GM19372 (cell line): ENCODE data around the gene HNRNPLL.
"Not testable (repeated sequence)": the region's sequence is repeated elsewhere in the genome, so short reads cannot be mapped to it uniquely, and the experiment has no call there.

Experiments used
- ATAC-seq: cut with Tn5 transposase; IDR thresholded peaks from one replicate; pipeline ENCODE4 v1.9.1; 2021; ENCODE audit warnings: mild to moderate bottlenecking, low read depth, moderate library complexity; ENCODE audit not compliant: unreplicated experiment

The HNRNPLL gene

DNA sequence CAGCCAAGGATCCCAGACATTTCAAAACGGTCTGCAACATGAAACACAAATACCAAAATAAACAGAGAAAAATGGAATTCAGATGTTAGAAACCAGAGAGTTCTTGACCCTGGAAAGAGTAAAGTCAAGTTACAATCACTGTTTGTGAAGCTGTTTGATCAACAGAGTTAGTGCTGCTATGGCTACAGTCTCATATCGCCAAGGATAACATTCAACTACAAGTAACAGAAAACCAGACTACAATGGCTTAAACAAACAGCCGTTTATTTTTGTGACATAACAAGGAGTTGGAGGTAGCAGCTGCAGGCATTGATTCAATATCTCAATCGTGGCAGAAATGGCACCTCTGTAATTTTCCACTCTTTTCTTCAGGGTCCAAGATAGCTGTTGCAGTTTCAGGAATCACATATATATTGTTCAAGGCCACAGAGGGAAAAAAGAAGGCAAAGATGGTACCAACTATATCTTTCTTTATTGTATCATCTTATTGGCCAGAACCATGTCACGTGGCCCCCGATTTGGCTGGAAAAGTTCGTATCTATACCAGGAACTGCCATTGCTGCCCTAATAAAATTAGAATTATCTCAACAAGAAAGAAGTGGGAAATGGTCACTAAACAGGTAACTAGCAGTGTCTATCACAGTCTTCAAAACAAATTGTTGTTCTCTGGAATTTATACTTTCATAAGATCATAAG is 17.7 kb upstream of the HNRNPLL start:
- no peak for ATAC-seq

DNA sequence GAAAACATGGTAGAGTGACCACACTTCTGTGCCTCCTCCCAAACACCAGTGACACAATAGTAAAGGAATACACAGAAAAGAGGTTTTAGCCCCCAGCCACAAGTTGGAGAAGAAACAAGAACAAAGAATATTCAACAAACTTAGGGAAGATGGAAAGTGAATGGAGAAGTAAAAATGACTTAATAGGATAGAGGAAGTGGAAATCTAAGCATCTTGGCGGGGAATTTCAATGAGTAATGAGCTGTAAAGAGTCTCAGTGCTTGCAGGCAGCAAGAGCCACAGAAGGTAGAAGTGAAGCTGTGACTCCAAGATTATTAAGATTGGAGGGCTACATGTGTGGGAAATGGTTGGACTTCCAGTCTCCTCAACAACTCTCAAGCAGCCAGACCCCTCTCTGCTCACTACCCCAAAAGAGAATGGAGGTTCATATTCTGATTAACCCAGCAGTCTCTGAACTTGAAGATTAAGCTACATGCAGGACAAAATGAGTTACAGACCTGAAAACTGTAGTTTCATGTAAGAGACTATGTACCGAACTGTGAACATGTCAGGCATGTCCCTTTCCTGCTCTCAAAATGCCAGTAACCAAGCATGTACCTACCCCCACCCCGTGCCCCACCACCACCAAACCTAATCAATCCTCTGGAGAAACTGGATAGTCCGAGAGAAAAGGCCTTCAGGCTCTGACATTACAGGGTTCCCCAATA is 16.9 kb upstream of the HNRNPLL start:
- ATAC-seq, result no peak

DNA sequence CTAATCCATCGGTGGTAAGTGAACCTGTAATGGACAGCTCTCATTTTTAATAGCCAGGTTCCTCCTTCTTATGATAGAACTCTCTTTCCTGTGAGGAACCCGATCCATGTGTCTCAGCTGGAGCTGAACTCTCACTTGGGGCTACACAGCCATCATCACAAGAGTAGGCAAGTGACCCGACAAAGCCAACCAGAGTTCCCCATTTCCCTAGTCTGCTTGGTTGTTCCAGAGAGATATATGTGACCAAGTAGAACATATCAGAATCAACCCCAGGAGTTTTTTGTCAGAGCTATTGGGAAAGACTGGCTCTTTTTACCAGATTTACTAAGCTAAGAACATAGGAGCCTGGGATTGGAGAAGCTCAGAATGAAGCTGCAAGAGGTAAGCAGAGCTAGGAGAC is 14.6 kb upstream of the HNRNPLL start:
- ATAC-seq, result no peak

DNA sequence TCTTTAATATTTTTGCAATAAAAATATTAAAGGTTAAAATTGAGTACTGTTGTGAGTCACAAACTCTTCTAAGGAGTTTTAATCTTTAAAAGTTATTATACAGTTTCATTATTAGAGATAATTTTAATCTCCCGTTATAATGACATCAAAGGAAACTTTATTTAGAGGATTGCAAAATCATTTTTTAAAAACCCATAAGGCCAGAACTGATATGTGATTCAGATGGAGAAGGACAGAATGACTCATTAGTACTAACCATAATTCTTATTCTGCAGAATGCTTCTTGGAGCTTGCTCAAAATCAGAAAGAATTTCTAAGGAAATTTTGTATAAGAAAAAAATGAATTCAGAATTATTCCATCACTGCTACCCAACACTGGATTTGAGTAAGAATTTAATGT is 12.5 kb upstream of the HNRNPLL start:
- ATAC-seq, result no peak

DNA sequence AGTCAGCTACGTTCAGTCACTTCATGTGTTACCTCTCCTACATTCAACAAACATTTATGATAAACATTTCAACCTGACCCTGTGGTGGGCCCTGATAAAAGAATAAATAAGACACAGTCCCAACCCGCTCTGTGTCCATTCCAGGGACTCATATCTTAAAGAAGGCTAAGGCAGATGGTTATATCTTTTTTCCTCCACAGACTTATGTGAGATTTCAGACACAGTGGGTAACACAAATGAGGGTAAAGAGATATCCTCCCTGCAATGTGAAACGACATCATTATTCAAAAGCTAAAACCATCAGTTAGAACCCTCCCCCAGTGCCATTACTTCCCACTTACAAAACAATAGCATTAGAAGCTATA is 11.1 kb upstream of the HNRNPLL start:
- no peak for ATAC-seq

DNA sequence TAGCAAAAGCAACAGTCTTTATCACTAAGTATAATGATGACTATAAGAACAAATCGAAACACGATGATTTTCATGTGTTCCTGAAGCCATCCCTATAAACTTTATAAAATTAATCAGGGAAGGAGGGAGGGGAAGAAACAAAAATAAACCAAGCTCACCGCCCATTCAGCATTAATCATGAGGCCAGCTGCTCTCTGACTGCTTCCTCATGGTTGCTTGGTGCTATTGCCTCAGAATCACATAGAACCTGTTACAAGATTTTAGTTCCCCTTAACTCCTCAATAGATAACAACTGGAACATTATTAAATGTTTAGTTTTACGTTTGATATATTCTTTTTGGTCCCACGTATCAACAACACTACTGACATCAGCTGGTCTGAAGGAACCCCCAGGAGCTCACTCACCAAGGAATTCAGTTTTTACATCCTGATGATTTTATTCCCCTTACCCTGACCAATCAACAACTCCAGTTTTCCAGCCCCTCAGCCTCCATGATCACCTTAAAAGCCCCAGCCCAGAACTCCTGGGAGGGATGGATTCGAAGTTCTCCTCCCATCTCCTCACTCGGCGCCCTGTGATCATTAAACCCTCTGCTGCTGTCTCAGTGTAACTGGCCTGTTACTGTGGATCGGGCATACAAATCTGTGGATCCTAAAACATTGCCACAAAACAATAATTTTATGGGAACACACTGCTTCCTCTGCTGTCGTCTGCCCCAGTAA is 10.6 kb upstream of the HNRNPLL start:
- no peak for ATAC-seq

DNA sequence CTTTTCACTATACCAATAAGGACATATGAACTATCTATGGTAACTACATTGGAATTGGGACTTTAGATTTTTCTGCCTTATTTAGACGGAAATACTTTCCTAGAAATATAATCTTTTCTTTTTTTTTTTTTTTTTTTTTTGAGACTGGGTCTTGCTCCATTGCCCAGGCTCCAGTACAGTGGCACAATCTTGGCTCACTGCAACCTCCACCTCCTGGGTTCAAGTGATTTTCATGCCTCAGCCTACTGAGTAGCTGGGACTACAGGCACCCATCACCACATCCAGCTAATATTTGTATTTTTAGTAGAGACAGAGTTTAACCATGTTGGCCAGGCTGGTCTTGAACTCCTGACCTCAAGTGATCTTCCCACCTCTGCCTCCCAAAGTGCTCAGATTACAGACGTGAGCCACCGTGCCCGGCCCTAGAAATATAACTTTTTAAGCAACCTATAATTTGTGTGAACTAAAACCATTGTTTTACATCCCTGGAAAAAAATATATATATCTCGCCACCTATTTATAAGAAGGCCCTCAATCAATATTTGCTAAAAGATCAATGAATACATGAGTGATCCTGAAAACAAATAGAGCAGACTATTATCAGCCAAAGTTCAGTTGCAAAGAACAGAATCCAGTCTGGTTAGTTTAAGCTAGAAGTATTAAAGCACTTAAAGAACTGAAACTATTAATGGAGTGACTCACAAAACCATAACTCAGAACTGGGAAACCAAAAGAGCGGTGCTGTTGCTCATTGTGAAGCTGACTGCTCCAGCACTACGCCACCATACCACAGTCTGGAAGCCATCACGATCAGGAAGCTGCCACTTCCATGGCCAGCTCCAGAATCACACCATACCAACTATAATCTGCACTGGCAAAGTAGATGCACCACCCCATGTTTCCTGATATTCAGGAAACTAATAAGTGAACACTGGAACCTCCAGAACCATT is 8.4 kb upstream of the HNRNPLL start:
- ATAC-seq, result peak; percentile 45

DNA sequence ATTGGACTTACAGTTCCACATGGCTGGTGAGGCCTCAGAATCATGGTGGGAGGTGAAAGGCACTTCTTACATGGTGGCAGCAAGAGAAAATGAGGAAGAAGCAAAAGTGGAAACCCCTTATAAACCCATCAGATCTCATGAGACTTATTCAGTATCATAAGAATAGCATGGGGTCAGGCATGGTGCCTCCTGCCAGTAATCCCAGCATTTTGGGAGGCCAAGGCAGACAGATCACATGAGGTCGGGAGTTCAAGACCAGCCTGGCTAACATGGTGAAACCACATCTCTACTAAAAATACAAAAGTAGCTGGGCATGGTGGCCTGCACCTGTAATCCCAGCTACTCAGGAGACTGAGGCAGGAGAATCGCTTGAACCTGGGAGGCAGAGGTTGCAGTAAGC is 6.5 kb upstream of the HNRNPLL start:
- not testable (repeated sequence) for ATAC-seq

DNA sequence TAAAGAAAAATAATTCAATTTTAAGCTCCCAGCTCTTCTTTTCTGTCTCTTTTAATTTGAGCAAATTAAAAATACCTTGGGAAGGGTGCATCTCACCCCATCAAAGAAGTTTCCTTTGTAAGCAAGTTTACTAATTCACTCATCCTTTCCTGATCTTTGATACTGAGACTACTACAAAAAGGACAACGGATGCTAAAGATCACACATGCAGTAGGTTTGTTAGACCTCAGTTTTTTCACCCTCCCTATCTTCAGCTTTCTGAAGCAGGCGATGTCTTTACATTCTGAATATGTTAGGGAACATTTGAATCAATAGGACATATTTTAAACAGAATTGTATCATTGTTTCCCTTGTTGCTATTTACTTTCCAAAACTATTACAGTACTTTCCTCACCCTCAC is 6.0 kb upstream of the HNRNPLL start:
- ATAC-seq, result no peak

DNA sequence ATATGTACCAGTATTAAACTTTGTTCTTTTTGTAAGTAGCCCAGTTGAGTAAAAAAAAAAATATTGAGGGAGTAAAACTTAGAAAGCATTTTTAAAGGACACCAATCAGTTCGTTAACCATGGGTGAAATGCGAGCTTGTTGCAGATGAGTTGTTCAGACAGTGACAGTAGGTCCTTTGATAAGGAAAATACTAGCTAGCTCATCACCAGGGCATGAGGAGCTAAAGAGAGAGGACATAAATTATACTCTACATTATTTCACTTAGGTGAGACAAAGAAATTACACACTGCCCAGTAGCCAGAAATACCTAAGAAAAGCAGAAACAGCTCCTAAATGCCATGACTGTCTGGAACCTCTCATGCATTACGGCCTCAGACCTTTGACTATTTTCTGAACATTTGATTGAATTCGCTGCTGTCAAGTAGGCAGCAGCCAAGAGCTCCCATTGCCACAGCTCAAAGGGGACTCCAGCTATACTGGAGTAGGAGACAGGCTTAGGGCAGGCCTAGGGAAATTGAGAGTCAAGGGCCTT is 2.6 kb upstream of the HNRNPLL start:
- no peak for ATAC-seq

DNA sequence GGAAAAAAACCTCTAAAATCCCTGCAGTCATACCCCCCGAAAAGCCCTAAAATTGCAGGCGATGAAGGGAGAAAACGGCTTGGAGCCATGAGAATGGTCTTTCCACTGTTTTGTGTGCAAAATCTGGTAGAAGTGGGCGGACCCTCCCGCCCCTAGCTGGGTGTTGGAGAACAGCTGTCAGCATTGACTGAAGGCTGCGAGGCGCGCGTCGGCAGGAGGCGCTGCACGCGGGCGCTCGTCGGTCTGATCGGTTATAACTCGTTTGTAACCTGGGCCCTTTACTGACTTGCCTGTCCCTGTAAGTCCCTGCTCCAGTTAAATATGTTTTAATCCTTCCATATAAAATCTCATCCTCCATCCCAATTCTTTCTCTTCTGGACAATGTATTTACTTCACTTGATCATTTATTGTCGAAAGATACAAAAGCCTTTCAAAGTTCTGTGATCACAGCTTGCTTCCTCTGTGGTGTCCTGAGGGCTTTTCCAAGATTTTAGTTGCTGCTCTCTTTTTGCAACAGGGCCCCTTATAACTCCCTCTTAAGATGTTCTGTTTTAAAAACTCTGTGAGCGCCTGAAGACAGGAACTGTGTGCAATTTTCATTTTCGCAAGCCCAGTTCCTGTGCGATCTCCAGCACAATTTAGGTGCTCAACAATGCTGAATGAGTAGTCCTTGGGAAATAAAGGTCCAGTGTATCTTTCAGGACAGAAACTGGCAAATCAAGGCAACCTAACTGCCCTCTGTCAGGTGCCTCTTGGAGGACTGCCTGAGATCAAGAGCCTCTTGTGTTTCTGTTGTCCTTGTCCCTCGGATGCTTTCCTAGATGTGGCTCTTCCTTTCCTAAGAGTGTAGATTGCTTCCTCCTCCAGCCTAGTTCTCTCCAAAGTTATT is 918 bp upstream of the HNRNPLL start:
- peak; percentile 43 for ATAC-seq

DNA sequence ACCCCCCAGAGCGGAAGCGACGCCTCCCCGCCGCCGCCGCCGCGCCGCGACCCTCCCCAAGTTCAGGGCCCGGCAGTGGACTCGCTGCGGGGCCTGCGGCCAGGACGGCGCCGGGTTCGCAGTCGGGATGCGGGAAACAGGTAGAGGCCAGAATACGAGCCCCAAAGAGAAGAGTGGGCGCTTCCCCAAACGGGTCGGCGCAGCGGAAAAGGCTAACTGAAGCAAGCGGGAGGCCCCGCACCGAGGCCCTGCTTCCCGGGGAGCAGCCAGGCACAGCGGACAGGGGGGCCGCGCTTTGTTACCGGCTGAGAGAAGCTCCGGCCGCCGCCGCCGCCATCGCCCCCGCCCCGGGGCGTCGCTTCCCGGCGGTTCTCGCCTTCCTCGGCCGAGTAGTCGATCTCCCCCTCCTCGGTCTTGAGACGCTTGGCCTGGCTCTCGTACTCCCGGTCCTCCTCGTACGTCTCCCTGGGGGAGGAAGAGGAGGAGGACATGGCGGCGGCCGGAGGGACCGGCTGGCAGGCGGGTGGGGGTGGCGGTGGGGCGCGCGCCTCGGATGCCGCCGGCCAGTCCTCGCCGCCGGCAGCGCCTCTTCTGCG is 494 bp downstream of the HNRNPLL start:
- peak; percentile 7 for ATAC-seq

DNA sequence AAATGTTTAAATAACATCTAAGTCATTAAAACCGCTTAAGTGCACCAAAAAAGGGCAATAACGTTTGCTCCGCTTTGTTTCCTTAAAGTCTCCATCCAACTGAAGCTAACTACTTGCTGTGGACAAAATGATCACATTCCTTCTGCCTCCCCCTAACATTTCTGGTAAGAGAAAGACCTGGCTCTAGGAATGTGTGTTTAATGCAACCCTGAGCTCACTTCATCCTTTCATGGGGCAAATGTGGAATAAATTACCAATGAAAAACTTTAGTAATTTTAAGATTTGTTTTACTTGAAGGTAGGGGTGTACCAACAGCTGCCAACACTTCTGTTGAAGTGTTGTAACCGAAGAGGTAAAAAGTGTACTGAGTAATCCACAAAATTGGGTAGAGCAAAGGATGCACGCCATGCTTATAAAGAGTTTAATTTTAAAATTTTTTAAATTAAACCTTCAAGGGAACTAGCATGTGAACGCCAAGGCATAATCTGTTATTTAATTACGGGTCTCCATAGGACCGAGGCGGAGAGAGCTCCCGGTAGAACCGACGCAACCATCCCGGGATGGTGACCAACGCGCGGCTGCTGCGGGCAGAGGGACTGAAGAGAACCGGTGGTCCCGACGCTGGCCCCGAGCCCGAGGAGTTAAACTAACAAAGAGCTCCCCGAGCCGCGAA is 1.1 kb downstream of the HNRNPLL start:
- no peak for ATAC-seq

DNA sequence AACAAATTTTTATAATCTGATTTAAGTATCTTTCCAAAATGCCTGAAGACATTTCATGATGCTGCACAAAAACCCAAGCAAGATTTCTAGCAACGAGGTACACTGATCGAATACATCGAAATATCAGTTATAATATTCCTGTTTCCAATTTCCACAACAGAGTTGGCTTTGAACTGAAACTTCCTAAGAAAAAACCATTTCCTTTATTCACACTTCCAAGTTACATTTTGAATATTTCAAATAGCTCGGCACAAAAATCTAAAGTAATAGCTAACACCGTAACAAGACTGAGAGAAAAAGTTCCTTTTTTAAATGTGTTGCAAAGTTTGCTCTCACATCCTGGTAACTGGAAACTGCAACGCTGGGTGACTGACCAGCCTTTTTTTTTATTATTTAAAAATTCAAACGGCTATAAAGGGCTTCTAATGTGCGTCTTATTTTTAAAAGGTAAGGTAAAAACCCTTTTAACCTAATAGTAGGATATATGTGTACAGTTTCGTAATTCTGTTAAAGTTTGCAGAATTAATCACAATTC is 1.7 kb downstream of the HNRNPLL start:
- no peak for ATAC-seq

DNA sequence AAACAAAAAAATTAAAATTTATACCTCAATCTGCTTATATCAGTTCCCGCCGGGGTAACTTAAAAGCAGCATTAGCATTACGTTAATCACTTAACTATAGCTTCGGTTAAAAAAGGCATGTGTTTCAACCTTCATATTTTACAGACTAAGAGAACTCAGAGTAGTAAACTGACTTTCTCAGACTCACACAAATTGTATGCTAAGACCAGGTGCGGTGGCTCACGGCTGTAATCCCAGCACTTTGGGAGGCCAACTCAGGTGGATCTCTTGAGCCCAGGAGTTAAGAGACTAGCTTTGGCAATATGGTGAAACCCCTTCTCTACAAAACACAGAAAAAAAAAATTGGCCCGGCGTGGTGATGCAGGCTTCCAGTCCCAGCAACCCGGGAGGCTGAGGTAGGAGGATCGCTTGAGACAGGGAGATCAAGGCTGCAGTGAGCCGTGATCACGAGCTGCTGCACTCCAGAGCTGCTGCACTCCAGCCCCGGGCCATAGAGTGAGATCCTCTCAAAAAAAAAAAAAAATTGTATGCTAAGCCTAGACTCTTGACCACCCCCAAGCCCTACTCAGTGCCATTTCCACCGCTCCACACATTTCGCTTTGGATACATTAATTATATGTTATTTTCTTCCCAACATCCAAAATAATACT is 2.4 kb downstream of the HNRNPLL start:
- ATAC-seq, result no peak

DNA sequence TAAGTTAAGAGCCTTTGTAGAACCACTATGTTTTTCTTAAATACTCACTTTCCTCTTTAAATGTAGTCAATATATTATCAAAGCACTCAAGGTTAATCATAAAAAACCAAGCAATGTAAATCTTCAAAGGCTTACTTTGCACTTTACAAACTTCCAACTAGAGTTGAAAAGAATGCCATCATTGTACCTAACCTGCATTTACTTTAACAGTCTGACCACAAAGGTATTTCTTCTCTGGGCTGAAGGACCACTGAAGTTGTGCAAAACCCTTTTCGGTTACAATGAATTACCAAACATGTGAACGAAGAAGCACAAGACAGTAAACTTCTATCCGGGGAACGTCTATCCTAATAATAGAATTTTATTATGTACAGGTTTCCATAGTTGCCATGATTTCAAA is 3.0 kb downstream of the HNRNPLL start:
- no peak for ATAC-seq

DNA sequence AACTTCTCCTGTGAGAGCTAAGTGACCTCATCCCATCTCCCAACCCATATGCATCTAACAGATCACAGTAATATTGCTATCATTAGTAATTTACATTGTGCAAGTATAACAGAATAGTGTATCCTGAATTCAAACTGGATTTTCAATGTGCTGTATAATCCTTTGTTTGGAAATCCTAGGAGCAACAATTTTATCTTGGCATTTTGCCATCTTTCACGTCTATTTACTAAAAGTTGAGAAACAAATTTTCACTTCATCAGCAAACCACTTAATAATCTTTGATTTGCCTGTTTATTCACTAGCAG is 3.8 kb downstream of the HNRNPLL start:
- ATAC-seq, result no peak
